Keratinocyte (primary cell): ENCODE data around the gene CXCL5. TPM values are rescaled to one million over a fixed set of nuclear protein-coding genes. Genes with fewer than 3 reads are reported as not detected.
"Not testable (repeated sequence)": the region's sequence is repeated elsewhere in the genome, so short reads cannot be mapped to it uniquely, and the experiment has no call there.

ENCODE experiments used
- DNase-seq: peaks from one replicate; pipeline ENCODE4 v3.0.0-alpha.2; 2011; ENCODE audit warnings: low read depth, missing footprints, low spot score
- FAIRE-seq: peaks from 2 replicates; lab custom pipeline; 2011; peaks lifted over from hg19 to GRCh38; lab: Jason Lieb, UNC
- H2AFZ ChIP-seq: 2 replicates; pipeline ENCODE4 v1.6.0; 2012; ENCODE audit warnings: low read length, control low read depth, inconsistent platforms; ENCODE audit not compliant: control insufficient read depth
- H3K27ac ChIP-seq: 2 replicates; pipeline ENCODE4 v1.5.1; 2011; ENCODE audit warnings: low read length; ENCODE audit not compliant: control insufficient read depth, insufficient read depth
- H3K27me3 ChIP-seq: 3 replicates; pipeline ENCODE4 v1.6.0; 2011; ENCODE audit warnings: low read length; ENCODE audit not compliant: control insufficient read depth, insufficient read depth; ENCODE audit errors: extremely low read depth
- H3K36me3 ChIP-seq, 2 experiments: 2 replicates in 1 of 2; 3 replicates in 1 of 2; pipeline ENCODE4 v1.5.1; 2011; ENCODE audit warnings: low read length in 2 of 2, mild to moderate bottlenecking in 1 of 2; ENCODE audit not compliant: control insufficient read depth in 2 of 2, insufficient read depth in 2 of 2; ENCODE audit errors: extremely low read depth in 1 of 2
- H3K4me1 ChIP-seq: 3 replicates; pipeline ENCODE4 v1.5.1; 2011; ENCODE audit warnings: low read length; ENCODE audit not compliant: control insufficient read depth, insufficient read depth; ENCODE audit errors: extremely low read depth
- H3K4me2 ChIP-seq: 3 replicates; pipeline ENCODE4 v1.6.0; 2011; ENCODE audit warnings: low read depth, low read length; ENCODE audit not compliant: control insufficient read depth, insufficient read depth; ENCODE audit errors: extremely low read depth
- H3K4me3 ChIP-seq, 3 experiments: fragments of 200-600 bp in 1 of 3; sonication (generic) in 1 of 3; 2 replicates in 2 of 3; 3 replicates in 1 of 3; pipeline ENCODE4 v1.5.1; 2011 to 2016; ENCODE audit warnings: low read length in 3 of 3, mild to moderate bottlenecking in 3 of 3, control low read depth in 2 of 3, inconsistent platforms in 1 of 3, low read depth in 1 of 3, mixed read lengths in 1 of 3, mixed run types in 1 of 3, moderate library complexity in 1 of 3; ENCODE audit not compliant: control insufficient read depth in 2 of 3, insufficient read depth in 2 of 3; ENCODE audit errors: extremely low read depth in 1 of 3
- H3K79me2 ChIP-seq: 2 replicates; pipeline ENCODE4 v1.6.0; 2012; ENCODE audit warnings: low read length; ENCODE audit not compliant: control insufficient read depth, insufficient read depth
- H3K9ac ChIP-seq: 3 replicates; pipeline ENCODE4 v1.6.0; 2011; ENCODE audit warnings: low read length; ENCODE audit not compliant: control insufficient read depth, insufficient read depth; ENCODE audit errors: extremely low read depth
- H3K9me1 ChIP-seq: 3 replicates; pipeline ENCODE4 v1.6.0; 2011; ENCODE audit warnings: low read length; ENCODE audit not compliant: control insufficient read depth, insufficient read depth; ENCODE audit errors: extremely low read depth
- H3K9me3 ChIP-seq: 2 replicates; pipeline ENCODE4 v1.5.1; 2012; ENCODE audit warnings: low read depth, low read length; ENCODE audit not compliant: control insufficient read depth
- H4K20me1 ChIP-seq: 3 replicates; pipeline ENCODE4 v1.6.0; 2011; ENCODE audit warnings: low read length; ENCODE audit not compliant: control insufficient read depth, insufficient read depth; ENCODE audit errors: extremely low read depth
- CTCF ChIP-seq, 3 experiments: IDR thresholded peaks in 1 of 3; conservative IDR thresholded peaks in 1 of 3; optimal IDR thresholded peaks in 1 of 3; 2 replicates in 2 of 3; 3 replicates in 1 of 3; pipeline versions ENCODE3 to v1.5.1; 2011; ENCODE audit warnings: low read length in 3 of 3, mild to moderate bottlenecking in 3 of 3, moderate library complexity in 2 of 3, control low read depth in 1 of 3, inconsistent platforms in 1 of 3; ENCODE audit not compliant: insufficient read depth in 2 of 3; ENCODE audit errors: extremely low read depth in 1 of 3
- EZH2 ChIP-seq: IDR thresholded peaks from one replicate; pipeline ENCODE4 v1.6.1; 2012; ENCODE audit warnings: inconsistent platforms, mild to moderate bottlenecking, low read length, moderate library complexity
- dilution Hi-C: fragments of 300-500 bp; cut with MboI; formaldehyde crosslinking; loops from one replicate; pipeline ENCODE4 v1.7.0; 2020; ENCODE audit warnings: low sequenced_read_pairs; ENCODE audit not compliant: extremely low pct_ligation_motif_present
- polyA plus RNA-seq, 5 experiments: library from polyadenylated mRNA; depleted of rRNA in 3 of 5; stranded (reverse) in 3 of 5; stranded (forward) in 1 of 5; unstranded in 1 of 5; fragments of >200 nt; gene quantifications; 1 replicate in 1 of 5; 2 replicates in 3 of 5; 3 replicates in 1 of 5; pipeline versions ENCODE4 v1.2.1 to v1.2.3, GENCODE V29; 2011 to 2012; ENCODE audit warnings: missing spikeins in 2 of 5, low read depth in 1 of 5, low replicate concordance in 1 of 5

The CXCL5 gene
- polyA plus RNA-seq, 1 donor (not counting 4 experiments of a cell fraction or from before 2014, with no cell fraction given), result 0.76 TPM

DNA sequence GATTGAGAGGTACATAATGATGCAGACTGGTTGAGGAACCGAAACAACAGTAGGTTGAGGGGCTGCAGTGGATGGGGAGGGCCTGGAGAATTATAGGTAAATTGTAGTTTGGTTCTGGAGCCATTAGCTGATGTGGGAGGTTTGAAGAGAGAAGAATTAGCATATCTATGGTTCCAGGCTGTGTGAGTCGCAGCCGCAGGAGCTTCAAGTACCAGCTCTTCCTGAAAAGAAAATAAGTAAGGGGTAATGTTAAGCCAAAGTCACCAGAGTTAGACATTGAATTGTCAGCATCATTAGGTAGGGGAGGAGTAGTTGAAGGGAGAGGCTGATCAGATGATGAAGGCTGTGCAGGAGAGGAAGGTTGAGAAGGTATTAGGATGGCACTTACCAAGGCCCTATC is 46.1 kb downstream of the CXCL5 start:
- Histone ChIP-seq H3K79me2 (no peaks in the 10 kb centered on the region), H3K36me3 (no peaks in the 10 kb centered on the region), H3K27me3 (no peaks in the 10 kb centered on the region), H3K4me3 (no peak overlapping the region), H3K27ac (no peak overlapping the region), H2AFZ (no peak overlapping the region), H3K9me3 (no peaks in the 10 kb centered on the region), H3K9me1 (no peaks in the 10 kb centered on the region), H3K4me1 (no peaks in the 10 kb centered on the region), H4K20me1 (no peaks in the 10 kb centered on the region), H3K4me2 (no peak overlapping the region), H3K9ac (no peak overlapping the region)
- FAIRE-seq, result no peak
- dilution Hi-C loops, result no loop called here
- TF ChIP-seq EZH2, result no peak
- no peak for TF ChIP-seq CTCF (optimal IDR thresholded peaks at IDR 0.05 in 1 of 3, IDR thresholded peaks at IDR 0.05 in 1 of 3, conservative IDR thresholded peaks at IDR 0.05 in 1 of 3; ENCODE audit: extremely low read depth in 1 of 3, insufficient read depth in 2 of 3, low read length in 3 of 3)
- no peak for DNase-seq

DNA sequence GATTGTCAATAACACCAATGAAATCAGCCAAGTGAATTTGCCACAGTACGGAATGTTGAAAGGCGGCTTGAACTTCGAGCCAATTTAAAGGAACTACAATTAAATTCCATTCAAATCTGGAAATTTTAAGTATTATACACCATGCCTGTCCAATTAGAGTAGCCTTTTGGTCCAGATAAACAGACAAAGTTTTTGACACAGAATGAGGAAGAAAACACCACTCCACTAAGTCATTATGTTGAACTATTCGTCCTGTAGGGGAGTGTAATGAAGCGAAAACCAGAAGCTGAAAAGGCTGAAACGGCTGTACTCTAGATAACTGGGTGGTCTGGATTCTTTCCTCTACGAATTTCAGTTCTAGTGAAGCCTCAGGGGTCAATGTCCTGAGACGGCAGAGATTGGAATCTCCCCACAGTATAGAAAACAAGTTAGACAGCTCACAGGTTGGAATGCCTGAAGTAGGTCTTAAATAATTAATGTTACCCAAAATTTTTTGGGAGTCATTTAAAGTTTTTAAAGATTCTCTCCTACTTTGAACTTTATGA is 48.0 kb downstream of the CXCL5 start:
- H2AFZ ChIP-seq, H3K27me3 ChIP-seq, H3K4me2 ChIP-seq, H3K27ac ChIP-seq, H3K9me3 ChIP-seq, dilution Hi-C loops, H3K4me1 ChIP-seq, H4K20me1 ChIP-seq, H3K4me3 ChIP-seq, H3K9me1 ChIP-seq, FAIRE-seq, DNase-seq, H3K79me2 ChIP-seq, H3K36me3 ChIP-seq, H3K9ac ChIP-seq: not testable (repeated sequence)
